HepG2 (cell line): ENCODE measurements around the gene ELOVL2. TPM values are rescaled to one million over a fixed set of nuclear protein-coding genes. Genes with fewer than 3 reads are reported as not detected.

ENCODE experiments used
- ATAC-seq: fragments of 200-7000 bp; cut with Tn5 transposase; 3 replicates; pipeline ENCODE4 v1.9.1; 2020; ENCODE audit warnings: mild to moderate bottlenecking, moderate library complexity
- BruUV-seq: library from RNA; stranded (reverse); fragments of 400-500 nt; replicated peaks from 2 replicates; lab custom pipeline; 2021; lab: Mats Ljungman, UMichigan
- CTCF ChIA-PET: fragments of 300-600 bp; formaldehyde crosslinking; extraction: SDS; loops from one replicate; lab custom pipeline; 2021; ENCODE audit warnings: low total read pairs, inconsistent platforms, low intra/inter-chr PET ratio; lab: Yijun Ruan, JAX
- POLR2A ChIA-PET: fragments of 350-600 bp; sonication (Branson Sonifier 250); formaldehyde crosslinking; loops from one replicate; lab custom pipeline; 2020; ENCODE audit warnings: antibody characterized with exemption, inconsistent platforms; lab: Yijun Ruan, JAX
- DNase-seq: peaks from one replicate; pipeline ENCODE4 v3.0.0-alpha.2; 2015; ENCODE audit warnings: low spot score
- FAIRE-seq: peaks from 3 replicates; lab custom pipeline; 2011; peaks lifted over from hg19 to GRCh38; lab: Jason Lieb, UNC
- H2AFZ ChIP-seq: one replicate; pipeline ENCODE4 v1.6.1; 2011; ENCODE audit warnings: low read length, inconsistent platforms
- H3K27ac ChIP-seq: fragments of 300-600 bp; 3 replicates; pipeline ENCODE4 v1.8.0; 2011; ENCODE audit warnings: mixed run types, mild to moderate bottlenecking, mixed read lengths, low read length, inconsistent platforms; ENCODE audit not compliant: insufficient read depth; ENCODE audit errors: extremely low read length
- H3K27me3 ChIP-seq, 2 experiments: fragments of 200-600 bp in 1 of 2; 2 replicates in 1 of 2; 3 replicates in 1 of 2; pipeline versions ENCODE4 v1.6.0 to v1.8.0; 2011; ENCODE audit warnings: low read length in 2 of 2, mild to moderate bottlenecking in 2 of 2, moderate library complexity in 2 of 2, inconsistent platforms in 1 of 2; ENCODE audit not compliant: insufficient read depth in 2 of 2, control insufficient read depth in 1 of 2
- H3K36me3 ChIP-seq, 2 experiments: fragments of 200-600 bp in 1 of 2; replicated peaks in 1 of 2; 2 replicates in 1 of 2; 3 replicates in 1 of 2; pipeline versions ENCODE4 v1.5.1 to v1.8.0; 2011; ENCODE audit warnings: low read length in 2 of 2, inconsistent platforms in 1 of 2; ENCODE audit not compliant: insufficient read depth in 2 of 2, control insufficient read depth in 1 of 2
- H3K4me1 ChIP-seq: 2 replicates; pipeline ENCODE4 v1.5.1; 2012; ENCODE audit warnings: low read length, inconsistent platforms; ENCODE audit not compliant: insufficient read depth
- H3K4me2 ChIP-seq: 2 replicates; pipeline ENCODE4 v1.6.0; 2011; ENCODE audit warnings: low read depth, low read length, inconsistent platforms
- H3K4me3 ChIP-seq, 3 experiments: fragments of 200-600 bp in 1 of 3; sonication (generic), shearing (Covaris generic) in 1 of 3; replicated peaks in 1 of 3; 2 replicates each; pipeline ENCODE4 v1.5.1; 2011 to 2016; ENCODE audit warnings: low read length in 3 of 3, inconsistent platforms in 2 of 3, low read depth in 2 of 3, mild to moderate bottlenecking in 2 of 3, control low read depth in 1 of 3, mixed read lengths in 1 of 3; ENCODE audit not compliant: insufficient read depth in 1 of 3
- H3K79me2 ChIP-seq: one replicate; pipeline ENCODE4 v1.6.1; 2011; ENCODE audit warnings: low read length, inconsistent platforms; ENCODE audit not compliant: insufficient read depth
- H3K9ac ChIP-seq: 2 replicates; pipeline ENCODE4 v1.6.0; 2011; ENCODE audit warnings: mild to moderate bottlenecking, low read depth, low read length, inconsistent platforms; ENCODE audit not compliant: insufficient read depth
- H3K9me3 ChIP-seq: 2 replicates; pipeline ENCODE4 v1.5.1; 2012; ENCODE audit warnings: mild to moderate bottlenecking, low read length
- H4K20me1 ChIP-seq: 2 replicates; pipeline ENCODE4 v1.6.0; 2011; ENCODE audit warnings: inconsistent platforms, mild to moderate bottlenecking, low read length, moderate library complexity; ENCODE audit not compliant: insufficient read depth
- AKAP8 ChIP-seq: sonication (generic); formaldehyde crosslinking; IDR thresholded peaks from 2 replicates; pipeline ENCODE4 v1.5.1; 2020; ENCODE audit warnings: mild to moderate bottlenecking, missing genetic modification reagents
- BRF2 ChIP-seq: sonication (generic); formaldehyde crosslinking; IDR thresholded peaks from 2 replicates; pipeline ENCODE4 v1.8.1; 2022; ENCODE audit warnings: mild to moderate bottlenecking, missing genetic modification reagents
- CERS6 ChIP-seq: sonication (generic); formaldehyde crosslinking; IDR thresholded peaks from 2 replicates; pipeline ENCODE4 v1.5.0; 2020; ENCODE audit warnings: missing genetic modification reagents
- ETV5 ChIP-seq: IDR thresholded peaks from 2 replicates; pipeline ENCODE4 v1.6.1; 2018; ENCODE audit warnings: missing biosample characterization, missing genetic modification reagents, inconsistent platforms, borderline replicate concordance
- JARID2 ChIP-seq: sonication (generic); formaldehyde crosslinking; IDR thresholded peaks from 2 replicates; pipeline ENCODE4 v1.8.1; 2023; ENCODE audit warnings: missing genetic modification reagents, inconsistent platforms; ENCODE audit not compliant: insufficient replicate concordance
- MAFF ChIP-seq: IDR thresholded peaks from 2 replicates; pipeline ENCODE4 v1.6.1; 2011; ENCODE audit warnings: low read depth, low read length, improper control_type of control experiment
- MAFK ChIP-seq, 2 experiments: IDR thresholded peaks in 1 of 2; conservative IDR thresholded peaks in 1 of 2; 2 replicates each; pipeline ENCODE4 v1.6.1; 2011; ENCODE audit warnings: improper control_type of control experiment in 2 of 2, low read length in 2 of 2
- MED8 ChIP-seq: sonication (generic); formaldehyde crosslinking; IDR thresholded peaks from 2 replicates; pipeline ENCODE4 v1.8.1; 2023; ENCODE audit warnings: mild to moderate bottlenecking, missing genetic modification reagents; ENCODE audit not compliant: insufficient replicate concordance
- NAIF1 ChIP-seq: sonication (generic); formaldehyde crosslinking; IDR thresholded peaks from 2 replicates; pipeline ENCODE4 v1.5.0; 2020; ENCODE audit warnings: mild to moderate bottlenecking, missing genetic modification reagents, borderline replicate concordance
- TBP ChIP-seq: sonication (generic); formaldehyde crosslinking; IDR thresholded peaks from 2 replicates; pipeline ENCODE4 v1.5.0; 2020; ENCODE audit warnings: missing genetic modification reagents
- ZNF256 ChIP-seq: sonication (generic); formaldehyde crosslinking; conservative IDR thresholded peaks from 2 replicates; pipeline ENCODE4 v1.4.0; 2020; ENCODE audit warnings: missing genetic modification reagents
- ZNF530 ChIP-seq: sonication (generic); formaldehyde crosslinking; IDR thresholded peaks from 2 replicates; pipeline ENCODE4 v1.5.0; 2020; ENCODE audit warnings: low read depth, mild to moderate bottlenecking, missing genetic modification reagents
- ZNF558 ChIP-seq: sonication (generic); formaldehyde crosslinking; IDR thresholded peaks from 2 replicates; pipeline ENCODE4 v1.9.0; 2022; ENCODE audit warnings: mild to moderate bottlenecking, missing genetic modification reagents, borderline replicate concordance
- ZNF614 ChIP-seq: IDR thresholded peaks from 2 replicates; pipeline ENCODE4 v1.6.1; 2018; ENCODE audit warnings: missing biosample characterization, missing genetic modification reagents, inconsistent platforms, borderline replicate concordance
- ZNF780A ChIP-seq: sonication (generic); formaldehyde crosslinking; IDR thresholded peaks from 2 replicates; pipeline ENCODE4 v1.8.0; 2022; ENCODE audit warnings: mild to moderate bottlenecking, missing genetic modification reagents, moderate library complexity
- WGBS: methylation state at CpG from one replicate; pipeline ENCODE4 v1.1.6; 2017; ENCODE audit warnings: low lambda C conversion rate; 5-methylcytosine and 5-hydroxymethylcytosine counted together
- in situ Hi-C: cut with HindIII; loops from 2 replicates; pipeline ENCODE4 v1.10.0; 2017; ENCODE audit warnings: low pct_unique_long_range_greater_than_20kb; ENCODE audit not compliant: extremely low pct_ligation_motif_present
- intact Hi-C: fragments of 100-400 bp; cut with micrococcal nuclease; formaldehyde crosslinking; loops from one replicate; pipeline ENCODE4 v1.10.0; 2022; ENCODE audit not compliant: unreplicated experiment
- polyA plus RNA-seq, 8 experiments: library from polyadenylated mRNA; depleted of rRNA in 3 of 8; stranded (reverse) in 7 of 8; unstranded in 1 of 8; fragments of >200 nt; fragmentation: Illumina TruSeq in 4 of 8; extraction: Trizol in 4 of 8; gene quantifications; 2 replicates each; pipeline versions ENCODE4 v1.2.1 to v1.2.3, GENCODE V29; 2011 to 2016; ENCODE audit warnings: low read depth in 4 of 8, missing spikeins in 1 of 8, mixed read lengths in 1 of 8; ENCODE audit not compliant: insufficient read depth in 1 of 8
- total RNA-seq, 5 experiments: library from RNA; depleted of rRNA; stranded (reverse); fragments of >200 nt; fragmentation: Illumina TruSeq; extraction: Trizol; gene quantifications; 2 replicates each; pipeline ENCODE4 v1.2.3, GENCODE V29; 2016; ENCODE audit warnings: low read depth in 1 of 5

The ELOVL2 gene
- total and polyA plus RNA-seq, 2 of the 13 experiments (the other 11 are each of a cell fraction or from before 2014, with no cell fraction given), result 43.6 to 65.4 TPM

- Histone ChIP-seq H3K27me3 (no peaks in the 10 kb centered on the region), H3K79me2 (no peaks in the 10 kb centered on the region), H4K20me1 (no peaks in the 10 kb centered on the region), H3K27ac (no peak overlapping the region), H3K9ac (no peak overlapping the region), H3K36me3 (no peaks in the 10 kb centered on the region), H3K9me3 (no peaks in the 10 kb centered on the region), H3K4me1 (no peaks in the 10 kb centered on the region), H3K4me3 (no peak overlapping the region), H2AFZ (no peak overlapping the region), H3K4me2 (no peak overlapping the region)
- CTCF ChIA-PET, result no interaction called here
- no peak for DNase-seq
- BruUV-seq, result no TSS peak
- POLR2A ChIA-PET, result no interaction called here
- intact Hi-C loops (no loop called here), in situ Hi-C loops (no loop called here)
- 45% methylated on average over 2 of the region's 2 CpGs for WGBS
- no peak for TF ChIP-seq MED8 (CRISPR knock-in tag)
- no peak for TF ChIP-seq ZNF530 (CRISPR knock-in tag)
- TF ChIP-seq BRF2 (CRISPR knock-in tag), result no peak
- peak; percentile 29; the same call in 1 of the 2 replicates for TF ChIP-seq MAFF
- TF ChIP-seq ZNF256 (CRISPR knock-in tag), result no peak
- TF ChIP-seq CERS6 (CRISPR knock-in tag), result no peak
- TF ChIP-seq ZNF614 (CRISPR knock-in tag), result no peak
- no peak for TF ChIP-seq ZNF780A (CRISPR knock-in tag)
- no peak for TF ChIP-seq ETV5 (CRISPR knock-in tag)
- TF ChIP-seq NAIF1 (CRISPR knock-in tag), result no peak
- TF ChIP-seq ZNF558, result no peak
- no peak for TF ChIP-seq JARID2
- no peak for TF ChIP-seq AKAP8 (CRISPR knock-in tag)
- TF ChIP-seq TBP (CRISPR knock-in tag), result no peak
- TF ChIP-seq MAFK (conservative IDR thresholded peaks at IDR 0.05 in 1 of 2, IDR thresholded peaks at IDR 0.05 in 1 of 2; ENCODE audit: low read length in 2 of 2), result peak; percentile 46 to 60
- ATAC-seq, result no peak
- FAIRE-seq, result no peak
These were observed 104.3 kb downstream of the ELOVL2 start for GRCh38 chr6:10939840-10940239.
